Heart left ventricle (tissue), 16 donors: Measurements from ENCODE around the gene EIF2B2. TPM values are rescaled to one million over a fixed set of nuclear protein-coding genes. Genes with fewer than 3 reads are reported as not detected.
"Not testable (repeated sequence)": the region's sequence is repeated elsewhere in the genome, so short reads cannot be mapped to it uniquely, and the experiment has no call there.

Experiments
- ATAC-seq, 4 donors: fragments of 200-7000 bp; cut with Tn5 transposase; one replicate each; pipeline ENCODE4 v1.9.1; 2020 to 2022; ENCODE audit warnings: moderate library complexity in 4 of 4, mild to moderate bottlenecking in 3 of 4, moderate number of reproducible peaks in 1 of 4
- DNase-seq, 5 donors: peaks; one replicate each; pipeline ENCODE4 v3.0.0-alpha.2; 2020
- H3K27ac ChIP-seq, 12 donors: fragments of 200-600 bp; sonication (generic) in 4 of 12; one replicate each; pipeline versions ENCODE4 v1.5.0 to v1.8.0; 2016 to 2022; ENCODE audit warnings: mild to moderate bottlenecking in 2 of 12
- H3K27me3 ChIP-seq, 9 donors: fragments of 200-600 bp; sonication (generic) in 2 of 9; one replicate each; pipeline versions ENCODE4 v1.5.1 to v1.8.0; 2016 to 2022; ENCODE audit warnings: mild to moderate bottlenecking in 3 of 9
- H3K36me3 ChIP-seq, 9 donors: fragments of 200-600 bp; sonication (generic) in 2 of 9; one replicate each; pipeline versions ENCODE4 v1.5.0 to v1.8.0; 2018 to 2022; ENCODE audit warnings: mild to moderate bottlenecking in 2 of 9
- H3K4me1 ChIP-seq, 12 donors: fragments of 200-600 bp; sonication (generic) in 4 of 12; one replicate each; pipeline versions ENCODE4 v1.5.0 to v1.8.0; 2016 to 2022; ENCODE audit warnings: mild to moderate bottlenecking in 3 of 12
- H3K4me3 ChIP-seq, 12 donors: fragments of 200-600 bp; sonication (generic) in 4 of 12; one replicate each; pipeline versions ENCODE4 v1.5.0 to v1.8.0; 2017 to 2022; ENCODE audit warnings: mild to moderate bottlenecking in 9 of 12, moderate library complexity in 4 of 12
- H3K9me3 ChIP-seq, 12 donors: fragments of 200-600 bp; sonication (generic) in 4 of 12; one replicate each; pipeline versions ENCODE4 v1.5.0 to v1.8.0; 2016 to 2022; ENCODE audit warnings: mild to moderate bottlenecking in 1 of 12
- POLR2A ChIP-seq, 2 donors: fragments of 450-650 bp; IDR thresholded peaks; one replicate each; pipeline ENCODE4 v1.6.1; 2017; ENCODE audit warnings: antibody characterized with exemption in 2 of 2, mild to moderate bottlenecking in 2 of 2, moderate library complexity in 2 of 2
- WGBS, 4 donors: extraction: QIAGEN DNeasy Blood & Tissue Kit in 2 of 4; methylation state at CpG; one replicate each; pipeline versions ENCODE4 v1.1.5 to v1.1.7; 2013 to 2018; 5-methylcytosine and 5-hydroxymethylcytosine counted together
- intact Hi-C, 10 donors: fragments of 100-400 bp; cut with DNase I; formaldehyde crosslinking; loops; one replicate each; pipeline versions ENCODE4 v1.11.1 to v1.14.2; 2022
- polyA plus RNA-seq, 2 donors: library from polyadenylated mRNA; stranded (reverse); fragments of 200-250 nt; gene quantifications; one replicate each; pipeline ENCODE4 v1.2.3, GENCODE V29; 2013
- total RNA-seq, 9 donors: library from RNA; depleted of rRNA in 2 of 9; stranded (reverse); fragments of >200 nt in 2 of 9; fragmentation: NEBNext Ultra II Directional in 3 of 9; extraction: Animal tissue kit (Norgen Biotek cat#: 25700) in 3 of 9; gene quantifications; one replicate each; pipeline versions ENCODE4 v1.1.0 to v1.2.4, GENCODE V29; 2016 to 2023
- TF ChIP-seq, protein P1 (sequence below), 12 donors: fragments of 200-600 bp; sonication (generic) in 4 of 12; IDR thresholded peaks; one replicate each; pipeline versions ENCODE4 v1.5.0 to v1.8.0; 2018 to 2022; ENCODE audit warnings: antibody characterized with exemption in 12 of 12, mild to moderate bottlenecking in 5 of 12
- donor health status: ischemic (EF 13 %, LVEDD 7.1; RV severe dilation, severe dysfunction).
- donor health status: healthy with polysubstance abuse.
- donor health status: DM: no; HTN: yes; CAD: no.
- donor health status: DM: no; HTN: no; CAD: no.
- donor health status: ischemic (EF 25% LVEDD 6.9; RV normal size, moderate dysfunction).
- donor health status: ischemic (EF 25% LVEDD 5.7; RV mildly dilated, moderate dysfunction).
- donor health status: healthy.
- donor health status: DM: yes; HTN: yes; CAD: no.
- donor health status: ischemic (EF 35%, LVEDD 5.7; RV mildly dilated, moderate dysfunction).
- donor health status: nonischemic (EF 11% LVEDD 7.7; RV severe dilation, severe dysfunction).
- donor health status: DM: yes; HTN: yes; CAD: no.
- donor health status: PGD.
- donor health status: ischemic (EF 29% LVEDD 5.4; RV normal size, mild dysfunction).
- donor health status: nonischemic (EF 23%, LVEDD 6.1; RV moderate dilation, normal function).

The EIF2B2 gene
- total and polyA plus RNA-seq, 11 donors, result 16.0 to 68.8 (median 30.3) TPM

DNA sequence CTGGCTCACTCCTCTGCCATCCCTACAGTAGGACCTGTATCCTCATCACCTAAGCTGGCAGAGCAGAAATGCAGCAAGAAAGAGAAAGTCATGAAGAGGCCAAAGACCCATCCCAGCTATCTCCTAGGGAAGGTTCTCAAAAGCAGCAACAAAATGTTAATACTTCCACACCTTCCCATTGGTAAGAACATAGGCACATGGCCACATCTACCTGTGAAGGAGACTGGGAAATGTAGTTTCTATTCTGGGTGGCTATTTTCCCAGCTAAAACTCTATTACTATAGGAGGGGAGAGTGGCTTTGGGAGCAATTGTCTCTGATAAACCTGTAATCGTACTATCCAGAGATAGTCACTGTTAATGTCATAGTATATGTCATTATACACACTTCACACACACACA lies 13.7 kb upstream of the EIF2B2 start:
- Histone ChIP-seq H3K27me3 (no peaks in the 10 kb centered on the region), H3K9me3 (no peaks in the 10 kb centered on the region), H3K27ac (no peak overlapping the region), H3K4me3 (no peak overlapping the region), H3K36me3 (no peaks in the 10 kb centered on the region), H3K4me1 (peaks cover 0 to 12% (median 0%) of the 10 kb centered on the region in 12 donors)
- intact Hi-C loops, result no loop called here
- DNase-seq (no peak), ATAC-seq (no peak)
- WGBS, 4 donors, result 75 to 98% (median 92%) methylated on average over 1 of the region's 1 CpG
- TF ChIP-seq, protein P1, sequence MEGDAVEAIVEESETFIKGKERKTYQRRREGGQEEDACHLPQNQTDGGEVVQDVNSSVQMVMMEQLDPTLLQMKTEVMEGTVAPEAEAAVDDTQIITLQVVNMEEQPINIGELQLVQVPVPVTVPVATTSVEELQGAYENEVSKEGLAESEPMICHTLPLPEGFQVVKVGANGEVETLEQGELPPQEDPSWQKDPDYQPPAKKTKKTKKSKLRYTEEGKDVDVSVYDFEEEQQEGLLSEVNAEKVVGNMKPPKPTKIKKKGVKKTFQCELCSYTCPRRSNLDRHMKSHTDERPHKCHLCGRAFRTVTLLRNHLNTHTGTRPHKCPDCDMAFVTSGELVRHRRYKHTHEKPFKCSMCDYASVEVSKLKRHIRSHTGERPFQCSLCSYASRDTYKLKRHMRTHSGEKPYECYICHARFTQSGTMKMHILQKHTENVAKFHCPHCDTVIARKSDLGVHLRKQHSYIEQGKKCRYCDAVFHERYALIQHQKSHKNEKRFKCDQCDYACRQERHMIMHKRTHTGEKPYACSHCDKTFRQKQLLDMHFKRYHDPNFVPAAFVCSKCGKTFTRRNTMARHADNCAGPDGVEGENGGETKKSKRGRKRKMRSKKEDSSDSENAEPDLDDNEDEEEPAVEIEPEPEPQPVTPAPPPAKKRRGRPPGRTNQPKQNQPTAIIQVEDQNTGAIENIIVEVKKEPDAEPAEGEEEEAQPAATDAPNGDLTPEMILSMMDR (IDR thresholded peaks at IDR 0.05), result no peak
- TF ChIP-seq POLR2A (IDR thresholded peaks at IDR 0.05), result no peak

DNA sequence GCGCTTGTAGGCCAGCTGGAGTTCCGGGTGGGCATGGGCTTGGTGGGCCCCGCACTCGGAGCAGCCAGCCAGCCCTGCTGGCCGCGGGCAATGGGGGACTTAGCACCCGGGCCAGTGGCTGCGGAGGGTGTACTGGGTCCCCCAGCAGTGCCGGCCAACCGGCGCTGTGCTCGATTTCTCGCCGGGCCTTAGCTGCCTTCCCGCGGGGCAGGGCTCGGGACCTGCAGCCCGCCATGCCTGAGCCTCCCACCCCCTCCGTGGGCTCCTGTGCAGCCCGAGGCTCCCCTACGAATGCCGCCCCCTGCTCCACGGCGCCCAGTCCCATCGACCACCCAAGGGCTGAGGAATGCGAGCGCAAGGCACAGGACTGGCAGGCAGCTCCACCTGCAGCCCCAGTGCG lies 8.5 kb upstream of the EIF2B2 start:
- 90 to 98% (median 95%) methylated on average over 8 to 28 of the region's 28 CpGs for WGBS, 4 donors
- H3K4me3 ChIP-seq, ATAC-seq, H3K4me1 ChIP-seq, H3K36me3 ChIP-seq, intact Hi-C loops, H3K27me3 ChIP-seq, H3K27ac ChIP-seq, DNase-seq: not testable (repeated sequence)
- H3K9me3 ChIP-seq, result peaks cover 0 to 10% (median 0%) of the 10 kb centered on the region in 12 donors

DNA sequence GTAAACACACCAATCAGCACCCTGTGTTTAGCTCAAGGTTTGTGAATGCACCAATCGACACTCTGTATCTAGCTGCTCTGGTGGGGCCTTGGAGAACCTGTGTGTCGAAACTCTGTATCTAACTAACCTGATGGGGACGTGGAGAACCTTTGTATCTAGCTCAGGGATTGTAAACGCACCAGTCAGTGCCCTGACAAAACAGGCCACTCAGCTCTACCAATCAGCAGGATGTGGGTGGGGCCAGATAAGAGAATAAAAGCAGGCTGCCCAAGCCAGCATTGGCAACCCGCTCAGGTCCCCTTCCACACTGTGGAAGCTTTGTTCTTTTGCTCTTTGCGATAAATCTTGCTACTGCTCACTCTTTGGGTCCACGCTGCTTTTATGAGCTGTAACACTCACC lies 6.9 kb upstream of the EIF2B2 start:
- H3K4me3 ChIP-seq, intact Hi-C loops, DNase-seq, H3K36me3 ChIP-seq, H3K4me1 ChIP-seq, H3K27ac ChIP-seq, ATAC-seq, H3K27me3 ChIP-seq: not testable (repeated sequence)
- peaks cover 0 to 10% (median 0%) of the 10 kb centered on the region in 12 donors for H3K9me3 ChIP-seq
- 90 to 96% (median 93%) methylated on average over 5 to 7 of the region's 7 CpGs for WGBS, 4 donors

DNA sequence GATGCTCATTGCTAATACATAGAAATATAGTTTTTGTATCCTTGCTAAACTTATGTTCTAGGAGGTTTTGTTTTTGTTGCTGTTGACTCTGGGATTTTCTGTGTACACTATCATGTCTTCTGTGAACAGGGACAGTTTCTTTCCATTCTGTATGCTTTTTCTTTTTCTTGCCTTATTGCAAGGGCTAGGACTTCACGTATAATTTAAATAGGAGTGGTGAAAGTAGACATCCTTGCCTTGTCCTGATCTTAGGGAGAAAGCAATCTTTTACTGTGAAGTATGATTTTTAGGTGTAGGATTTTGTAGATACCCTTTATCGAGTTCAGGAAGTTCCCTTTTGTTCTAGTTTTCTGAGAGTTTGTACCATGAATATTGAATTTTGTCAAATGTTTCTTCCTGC lies 1.5 kb upstream of the EIF2B2 start:
- Histone ChIP-seq H3K4me1 (peaks cover 6 to 27% (median 14%) of the 10 kb centered on the region in 12 donors), H3K9me3 (peaks cover 0 to 10% (median 0%) of the 10 kb centered on the region in 12 donors), H3K36me3 (peaks cover 0 to 20% (median 15%) of the 10 kb centered on the region in 9 donors), H3K27ac (no peak overlapping the region), H3K27me3 (no peaks in the 10 kb centered on the region), H3K4me3 (no peak overlapping the region)
- WGBS, 4 donors, result 92 to 94% (median 93%) methylated on average over 2 of the region's 2 CpGs
- DNase-seq, result no peak
- no peak for ATAC-seq
- TF ChIP-seq POLR2A (IDR thresholded peaks at IDR 0.05), result no peak
- TF ChIP-seq, protein P1 (IDR thresholded peaks at IDR 0.05), result no peak
- intact Hi-C loops, result loop anchor here in 5 of 10 donors (5.0 to 10.0 kb wide), 3 partner anchors 49 to 56 kb away; no protein-coding TSS in a partner anchor

DNA sequence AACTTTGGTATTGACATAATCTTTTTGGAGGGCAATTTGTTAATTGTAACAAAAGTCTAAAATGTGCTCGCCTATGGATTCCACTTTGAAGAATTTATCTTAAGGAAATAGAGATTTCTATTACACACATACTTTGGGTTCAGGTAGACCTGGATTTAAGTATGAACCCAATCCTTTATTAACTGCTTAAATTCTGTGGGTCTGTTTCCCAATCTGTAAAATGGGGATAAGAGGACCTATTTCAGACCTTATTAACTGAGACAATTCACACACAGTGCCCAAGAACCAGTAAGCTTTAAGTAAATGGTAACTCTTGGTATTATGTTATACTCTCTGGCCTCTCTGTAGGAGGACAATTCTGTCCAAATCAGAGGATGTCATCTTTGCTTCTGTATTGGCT lies 822 bp upstream of the EIF2B2 start:
- H3K36me3 ChIP-seq, result peaks cover 0 to 27% (median 22%) of the 10 kb centered on the region in 9 donors
- DNase-seq (no peak), ATAC-seq (no peak)
- H3K9me3 ChIP-seq, result peaks cover 0 to 5% (median 0%) of the 10 kb centered on the region in 12 donors
- H3K4me1 ChIP-seq, result peaks cover 6 to 27% (median 14%) of the 10 kb centered on the region in 12 donors
- peak overlapping the region; percentile 81 to 94 (median 89) for H3K27ac ChIP-seq
- intact Hi-C loops, result loop anchor here in 6 of 10 donors (1.0 to 10.0 kb wide), 5 partner anchors 50 to 67 kb away; partner anchors contain the start of gene ZC2HC1C (in 1 of the 6)
- H3K27me3 ChIP-seq, result no peaks in the 10 kb centered on the region
- WGBS, 4 donors, result 95 to 100% (median 95%) methylated on average over 1 of the region's 1 CpG
- no peak for TF ChIP-seq POLR2A (IDR thresholded peaks at IDR 0.05)
- TF ChIP-seq, protein P1 (IDR thresholded peaks at IDR 0.05), result no peak
- H3K4me3 ChIP-seq, result peak overlapping the region in 11 of 12 donors; percentile 61 to 99 (median 83)
